Measurements from ENCODE around the gene WAPL. TPM values are rescaled to one million over a fixed set of nuclear protein-coding genes. Genes with fewer than 3 reads are reported as not detected.

WAPL gene
- total and polyA plus RNA-seq, 2 of the 13 experiments (the other 11 are each of a cell fraction or from before 2014, with no cell fraction given), result 13.2 to 43.5 TPM

GRCh38 chr10:86443069-86443468 is 78.5 kb downstream of the WAPL start (continued):
- TF ChIP-seq, protein P1, sequence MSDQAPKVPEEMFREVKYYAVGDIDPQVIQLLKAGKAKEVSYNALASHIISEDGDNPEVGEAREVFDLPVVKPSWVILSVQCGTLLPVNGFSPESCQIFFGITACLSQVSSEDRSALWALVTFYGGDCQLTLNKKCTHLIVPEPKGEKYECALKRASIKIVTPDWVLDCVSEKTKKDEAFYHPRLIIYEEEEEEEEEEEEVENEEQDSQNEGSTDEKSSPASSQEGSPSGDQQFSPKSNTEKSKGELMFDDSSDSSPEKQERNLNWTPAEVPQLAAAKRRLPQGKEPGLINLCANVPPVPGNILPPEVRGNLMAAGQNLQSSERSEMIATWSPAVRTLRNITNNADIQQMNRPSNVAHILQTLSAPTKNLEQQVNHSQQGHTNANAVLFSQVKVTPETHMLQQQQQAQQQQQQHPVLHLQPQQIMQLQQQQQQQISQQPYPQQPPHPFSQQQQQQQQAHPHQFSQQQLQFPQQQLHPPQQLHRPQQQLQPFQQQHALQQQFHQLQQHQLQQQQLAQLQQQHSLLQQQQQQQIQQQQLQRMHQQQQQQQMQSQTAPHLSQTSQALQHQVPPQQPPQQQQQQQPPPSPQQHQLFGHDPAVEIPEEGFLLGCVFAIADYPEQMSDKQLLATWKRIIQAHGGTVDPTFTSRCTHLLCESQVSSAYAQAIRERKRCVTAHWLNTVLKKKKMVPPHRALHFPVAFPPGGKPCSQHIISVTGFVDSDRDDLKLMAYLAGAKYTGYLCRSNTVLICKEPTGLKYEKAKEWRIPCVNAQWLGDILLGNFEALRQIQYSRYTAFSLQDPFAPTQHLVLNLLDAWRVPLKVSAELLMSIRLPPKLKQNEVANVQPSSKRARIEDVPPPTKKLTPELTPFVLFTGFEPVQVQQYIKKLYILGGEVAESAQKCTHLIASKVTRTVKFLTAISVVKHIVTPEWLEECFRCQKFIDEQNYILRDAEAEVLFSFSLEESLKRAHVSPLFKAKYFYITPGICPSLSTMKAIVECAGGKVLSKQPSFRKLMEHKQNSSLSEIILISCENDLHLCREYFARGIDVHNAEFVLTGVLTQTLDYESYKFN (CRISPR knock-in tag; conservative IDR thresholded peaks at IDR 0.05), result peak; percentile 48
- TF ChIP-seq ZNF501 (CRISPR knock-in tag; IDR thresholded peaks at IDR 0.05) (no peak), SALL2 (CRISPR knock-in tag; IDR thresholded peaks at IDR 0.05) (no peak), KLF15 (CRISPR knock-in tag; IDR thresholded peaks at IDR 0.05; ENCODE audit: borderline replicate concordance) (no peak), PCBP1 (IDR thresholded peaks at IDR 0.05; ENCODE audit: borderline replicate concordance, low read depth, low read length) (no peak), ERF (CRISPR knock-in tag; IDR thresholded peaks at IDR 0.05) (no peak)

DNA sequence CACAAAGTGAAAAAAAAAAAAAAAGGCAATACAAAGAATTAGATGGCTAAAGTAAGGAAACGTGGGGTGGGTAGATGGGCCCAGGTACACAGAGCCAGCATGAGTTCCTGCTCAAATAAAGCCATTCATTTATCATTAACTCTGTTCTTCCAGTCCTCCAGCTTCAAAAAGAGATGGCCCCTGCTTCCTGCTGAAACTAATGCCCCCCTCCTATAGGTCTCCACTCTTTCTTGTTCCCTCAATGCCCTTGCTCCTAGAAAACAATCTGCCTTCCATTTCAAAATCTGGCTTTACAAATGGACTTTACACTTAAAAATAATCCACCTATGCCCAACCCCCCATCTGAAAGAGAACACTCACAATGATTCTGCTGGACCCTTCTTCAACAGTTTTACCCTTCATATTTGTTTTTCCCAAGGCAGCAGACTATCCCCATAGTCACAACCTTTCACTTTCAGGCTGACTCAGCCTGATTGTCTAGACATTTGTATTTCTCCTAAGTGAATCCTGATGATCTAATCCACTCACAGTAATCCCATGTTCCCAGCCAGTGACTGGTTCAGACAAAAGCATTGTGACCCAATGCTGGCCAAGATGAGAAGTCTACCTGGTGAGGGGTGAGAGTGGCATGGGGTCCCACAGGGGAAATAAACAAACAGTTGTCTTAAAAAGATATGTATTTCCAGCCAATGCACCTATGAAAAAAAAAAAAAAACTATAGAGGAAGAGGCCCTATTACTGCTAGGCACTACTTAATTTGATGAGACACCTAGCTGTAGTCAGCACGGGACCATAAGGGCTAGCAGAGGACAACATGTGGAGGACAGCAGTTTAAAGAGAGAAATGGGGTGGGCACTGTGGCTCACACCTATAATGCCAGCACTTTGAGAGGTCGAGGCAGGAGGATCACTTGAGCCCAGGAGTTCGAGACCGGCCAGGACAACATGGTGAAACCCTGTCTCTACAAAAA is 80.4 kb downstream of the WAPL start:
- Histone ChIP-seq H4K20me1 (ENCODE audit: insufficient read depth, low read length) (no peaks in the 10 kb centered on the region), H3K4me1 (ENCODE audit: insufficient read depth, low read length) (peaks cover 85% of the 10 kb centered on the region), H3K79me2 (ENCODE audit: insufficient read depth, low read length) (no peaks in the 10 kb centered on the region), H2AFZ (ENCODE audit: low read length) (no peak overlapping the region), H3K36me3 (replicated peaks in 1 of 2; ENCODE audit: control insufficient read depth in 1 of 2, insufficient read depth in 2 of 2, low read length in 2 of 2) (peaks cover 9 to 30% of the 10 kb centered on the region in 2 experiments), H3K4me3 (replicated peaks in 1 of 3; ENCODE audit: insufficient read depth in 1 of 3, low read depth in 2 of 3, low read length in 3 of 3) (no peak overlapping the region), H3K9ac (ENCODE audit: insufficient read depth, low read depth, low read length) (peak overlapping the region; percentile 62), H3K4me2 (ENCODE audit: low read depth, low read length) (peak overlapping the region; percentile 53), H3K27ac (ENCODE audit: extremely low read length, insufficient read depth, low read length) (peak overlapping the region; percentile 87), H3K9me3 (ENCODE audit: low read length) (no peaks in the 10 kb centered on the region), H3K27me3 (ENCODE audit: control insufficient read depth in 1 of 2, insufficient read depth in 2 of 2, low read length in 2 of 2) (no peaks in the 10 kb centered on the region)
- POLR2A ChIA-PET, result interaction anchor here (1.0 to 5.8 kb wide), 4 partner anchors 30 to 95 kb away, joined by 4 to 79 read pairs (median 25); no protein-coding TSS in a partner anchor
- ATAC-seq (peak; percentile 94), DNase-seq (ENCODE audit: low spot score) (peak; percentile 99), FAIRE-seq (peak; percentile 72)
- intact Hi-C loops (cut with micrococcal nuclease; ENCODE audit: unreplicated experiment) (loop anchor here (1.0 to 2.0 kb wide), 4 partner anchors 9 to 82 kb away; no protein-coding TSS in a partner anchor), in situ Hi-C loops (cut with HindIII; ENCODE audit: extremely low pct_ligation_motif_present, low pct_unique_long_range_greater_than_20kb) (no loop called here)
- BruUV-seq (replicated peaks), result no TSS peak
- CTCF ChIA-PET (ENCODE audit: low intra/inter-chr PET ratio, low total read pairs), result no interaction called here
- 65% methylated on average over 5 of the region's 5 CpGs for WGBS (ENCODE audit: low lambda C conversion rate)
- TF ChIP-seq ZNF180 (CRISPR knock-in tag; IDR thresholded peaks at IDR 0.05; ENCODE audit: borderline replicate concordance, low read depth) (no peak), ZBTB42 (CRISPR knock-in tag; IDR thresholded peaks at IDR 0.05) (no peak), ETV6 (CRISPR knock-in tag; conservative IDR thresholded peaks at IDR 0.05) (no peak), SKIL (CRISPR knock-in tag; IDR thresholded peaks at IDR 0.05; ENCODE audit: borderline replicate concordance) (peak; percentile 92), XRCC5 (optimal IDR thresholded peaks at IDR 0.05; ENCODE audit: low read length) (peak; percentile 27), SUZ12 (IDR thresholded peaks at IDR 0.05; ENCODE audit: low read depth, low read length) (no peak), NFIC (IDR thresholded peaks at IDR 0.05; ENCODE audit: low read length) (peak; percentile 96), TBX2 (CRISPR knock-in tag; IDR thresholded peaks at IDR 0.05; ENCODE audit: borderline replicate concordance) (peak; percentile 64; the same call in 1 of the 2 replicates), ZFP1 (CRISPR knock-in tag; IDR thresholded peaks at IDR 0.05) (peak; percentile 60; the same call in 1 of the 2 replicates), KDM6A (CRISPR knock-in tag; IDR thresholded peaks at IDR 0.05; ENCODE audit: low read depth) (peak; percentile 93)
- TF ChIP-seq, protein P2, sequence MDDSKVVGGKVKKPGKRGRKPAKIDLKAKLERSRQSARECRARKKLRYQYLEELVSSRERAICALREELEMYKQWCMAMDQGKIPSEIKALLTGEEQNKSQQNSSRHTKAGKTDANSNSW (CRISPR knock-in tag; IDR thresholded peaks at IDR 0.05; ENCODE audit: borderline replicate concordance), result no peak
